Liver (tissue), 9 donors: ENCODE results near the gene RAB7A. TPM values are rescaled to one million over a fixed set of nuclear protein-coding genes. Genes with fewer than 3 reads are reported as not detected.

Source experiments
- DNase-seq: peaks from one replicate; pipeline ENCODE4 v3.0.0-alpha.2; 2017; ENCODE audit warnings: low spot score
- H3K27ac ChIP-seq, 2 donors: one replicate each; pipeline ENCODE4 v1.7.0; 2013; ENCODE audit warnings: inconsistent platforms in 2 of 2, low read length in 2 of 2, control low read depth in 1 of 2, low read depth in 1 of 2, mild to moderate bottlenecking in 1 of 2
- H3K27me3 ChIP-seq, 4 donors: one replicate each; pipeline versions ENCODE4 v1.6.1 to v1.7.0; 2013; ENCODE audit warnings: low read length in 3 of 4, inconsistent platforms in 1 of 4, mild to moderate bottlenecking in 1 of 4, moderate library complexity in 1 of 4; ENCODE audit not compliant: control insufficient read depth in 4 of 4, insufficient read depth in 4 of 4
- H3K36me3 ChIP-seq, 4 donors: one replicate each; pipeline versions ENCODE4 v1.6.1 to v1.7.0; 2013; ENCODE audit warnings: low read length in 3 of 4, mild to moderate bottlenecking in 3 of 4, low read depth in 1 of 4, moderate library complexity in 1 of 4; ENCODE audit not compliant: control insufficient read depth in 4 of 4, insufficient read depth in 3 of 4
- H3K4me1 ChIP-seq, 4 donors: one replicate each; pipeline versions ENCODE4 v1.6.1 to v1.7.0; 2013; ENCODE audit warnings: low read length in 3 of 4, mild to moderate bottlenecking in 3 of 4, moderate library complexity in 1 of 4; ENCODE audit not compliant: control insufficient read depth in 4 of 4, insufficient read depth in 4 of 4
- H3K4me3 ChIP-seq, 3 donors: one replicate each; pipeline versions ENCODE4 v1.6.1 to v1.7.0; 2013; ENCODE audit warnings: low read length in 3 of 3, control low read depth in 1 of 3, low read depth in 1 of 3, mild to moderate bottlenecking in 1 of 3
- H3K9ac ChIP-seq, 2 donors: one replicate each; pipeline ENCODE4 v1.7.0; 2013; ENCODE audit warnings: low read length in 2 of 2, mild to moderate bottlenecking in 2 of 2, moderate library complexity in 2 of 2, control low read depth in 1 of 2, low read depth in 1 of 2
- H3K9me3 ChIP-seq, 4 donors: one replicate each; pipeline versions ENCODE4 v1.6.1 to v1.7.0; 2013; ENCODE audit warnings: low read length in 3 of 4; ENCODE audit not compliant: control insufficient read depth in 4 of 4
- ATF3 ChIP-seq: IDR thresholded peaks from 2 replicates; pipeline ENCODE4 v1.6.1; 2016; ENCODE audit warnings: antibody characterized with exemption
- CTCF ChIP-seq: fragments of 150-350 bp; IDR thresholded peaks from 2 replicates; pipeline ENCODE4 v1.5.1; 2017; ENCODE audit warnings: improper control_type of control experiment, low read depth, low read length; ENCODE audit not compliant: missing input control
- EGR1 ChIP-seq, 2 donors: IDR thresholded peaks; 2 replicates each; pipeline ENCODE4 v1.6.1; 2016 to 2018; ENCODE audit warnings: antibody characterized with exemption in 2 of 2, low read depth in 2 of 2
- FOXA1 ChIP-seq: IDR thresholded peaks from 2 replicates; pipeline ENCODE4 v1.6.1; 2016; ENCODE audit warnings: antibody characterized with exemption
- FOXA2 ChIP-seq: IDR thresholded peaks from 2 replicates; pipeline ENCODE4 v1.6.1; 2016; ENCODE audit warnings: antibody characterized with exemption
- GABPA ChIP-seq, 2 donors: IDR thresholded peaks in 1 of 2; conservative IDR thresholded peaks in 1 of 2; 2 replicates each; pipeline ENCODE4 v1.6.1; 2016; ENCODE audit warnings: antibody characterized with exemption in 2 of 2, mild to moderate bottlenecking in 1 of 2, moderate library complexity in 1 of 2
- HNF4A ChIP-seq, 2 donors: conservative IDR thresholded peaks; 2 replicates each; pipeline ENCODE4 v1.6.1; 2016; ENCODE audit warnings: antibody characterized with exemption in 2 of 2, mild to moderate bottlenecking in 2 of 2
- HNF4G ChIP-seq: IDR thresholded peaks from 2 replicates; pipeline ENCODE4 v1.6.1; 2016; ENCODE audit warnings: antibody characterized with exemption
- JUND ChIP-seq, 2 donors: IDR thresholded peaks; 2 replicates each; pipeline ENCODE4 v1.6.1; 2016; ENCODE audit warnings: antibody characterized with exemption in 2 of 2
- MAX ChIP-seq: IDR thresholded peaks from 2 replicates; pipeline ENCODE4 v1.6.1; 2016; ENCODE audit warnings: antibody characterized with exemption
- NR2F2 ChIP-seq: IDR thresholded peaks from 2 replicates; pipeline ENCODE4 v1.6.1; 2016; ENCODE audit warnings: antibody characterized with exemption
- RAD21 ChIP-seq, 2 donors: IDR thresholded peaks; 2 replicates each; pipeline ENCODE4 v1.6.1; 2016; ENCODE audit warnings: antibody characterized with exemption in 2 of 2, mild to moderate bottlenecking in 2 of 2
- REST ChIP-seq: IDR thresholded peaks from 2 replicates; pipeline ENCODE4 v1.6.1; 2016; ENCODE audit warnings: antibody characterized with exemption, mild to moderate bottlenecking
- RXRA ChIP-seq, 2 donors: IDR thresholded peaks; 2 replicates each; pipeline ENCODE4 v1.6.1; 2017 to 2018; ENCODE audit warnings: antibody characterized with exemption in 2 of 2, mild to moderate bottlenecking in 1 of 2
- SP1 ChIP-seq: IDR thresholded peaks from 2 replicates; pipeline ENCODE4 v1.6.1; 2018; ENCODE audit warnings: antibody characterized with exemption, mild to moderate bottlenecking
- TAF1 ChIP-seq: conservative IDR thresholded peaks from 2 replicates; pipeline ENCODE4 v1.6.1; 2016; ENCODE audit warnings: antibody characterized with exemption, mild to moderate bottlenecking
- ZBTB33 ChIP-seq: IDR thresholded peaks from 2 replicates; pipeline ENCODE4 v1.6.1; 2016; ENCODE audit warnings: antibody characterized with exemption
- whole genome bisulfite sequencing: extraction: QIAGEN DNeasy Blood & Tissue Kit; methylation state at CpG from one replicate; pipeline ENCODE4 v1.1.7; 2013; 5-methylcytosine and 5-hydroxymethylcytosine counted together
- polyA plus RNA-seq, 2 donors: library from polyadenylated mRNA; stranded (reverse) in 1 of 2; unstranded in 1 of 2; fragments of 200-250 nt in 1 of 2; fragments of >200 nt in 1 of 2; fragmentation: Nextera tagmentation in 1 of 2; extraction: Ambion mirVana in 1 of 2; gene quantifications; one replicate each; pipeline versions ENCODE4 v1.2.1 to v1.2.3, GENCODE V29; 2013 to 2015
- total RNA-seq, 2 donors: library from RNA; depleted of rRNA; stranded (reverse); fragments of >200 nt; gene quantifications; one replicate each; pipeline ENCODE4 v1.2.3, GENCODE V29; 2014
- donor health status: healthy.
- donor health status: healthy.
- donor health status: healthy.
- donor health status: healthy.
- donor health status: healthy.

The RAB7A gene
- total and polyA plus RNA-seq, 4 donors = 34.6 to 90.6 (median 63.4) TPM

- DNase-seq = no peak
- WGBS = 92% methylated on average over 5 of the region's 5 CpGs
- Histone ChIP-seq H3K9me3 (no peaks in the 10 kb centered on the region), H3K27ac (no peak overlapping the region), H3K4me1 (peaks cover 4 to 19% (median 9%) of the 10 kb centered on the region in 4 donors), H3K27me3 (no peaks in the 10 kb centered on the region), H3K4me3 (no peak overlapping the region), H3K36me3 (no peaks in the 10 kb centered on the region), H3K9ac (no peak overlapping the region)
- TF ChIP-seq ZBTB33 (no peak), RXRA (IDR thresholded peaks at IDR 0.05) (no peak), HNF4A (conservative IDR thresholded peaks at IDR 0.05) (no peak), NR2F2 (no peak), TAF1 (no peak), HNF4G (no peak), MAX (no peak), FOXA1 (no peak), JUND (IDR thresholded peaks at IDR 0.05) (no peak), ATF3 (no peak), GABPA (IDR thresholded peaks at IDR 0.05 in 1 of 2, conservative IDR thresholded peaks at IDR 0.05 in 1 of 2) (no peak), RAD21 (IDR thresholded peaks at IDR 0.05) (no peak), SP1 (no peak), EGR1 (IDR thresholded peaks at IDR 0.05; ENCODE audit: low read depth in 2 of 2) (no peak), REST (no peak), CTCF (no peak)
Measured at GRCh38 chr3:128763967-128764366, 38.0 kb downstream of the RAB7A start.

- Histone ChIP-seq H3K4me1 (peaks cover 4 to 14% (median 8%) of the 10 kb centered on the region in 4 donors), H3K27ac (no peak overlapping the region), H3K9me3 (no peaks in the 10 kb centered on the region), H3K36me3 (no peaks in the 10 kb centered on the region), H3K4me3 (no peak overlapping the region), H3K9ac (no peak overlapping the region), H3K27me3 (no peaks in the 10 kb centered on the region)
- WGBS = 97% methylated on average over 30 of the region's 30 CpGs
- no peak for DNase-seq
- no peak for TF ChIP-seq EGR1 (IDR thresholded peaks at IDR 0.05; ENCODE audit: low read depth in 2 of 2)
- TF ChIP-seq FOXA1 = no peak
- no peak for TF ChIP-seq ZBTB33
- TF ChIP-seq ATF3 = no peak
- TF ChIP-seq JUND (IDR thresholded peaks at IDR 0.05) = no peak
- TF ChIP-seq MAX = no peak
- TF ChIP-seq GABPA (IDR thresholded peaks at IDR 0.05 in 1 of 2, conservative IDR thresholded peaks at IDR 0.05 in 1 of 2) = no peak
- TF ChIP-seq CTCF = no peak
- TF ChIP-seq RAD21 (IDR thresholded peaks at IDR 0.05) = no peak
- TF ChIP-seq FOXA2 = no peak
- TF ChIP-seq TAF1 = no peak
- no peak for TF ChIP-seq NR2F2
Measured at GRCh38 chr3:128764863-128765262, 38.9 kb downstream of the RAB7A start.
